ENCODE measurements around the gene ADAMTS12.
"Not testable (repeated sequence)": the region's sequence is repeated elsewhere in the genome, so short reads cannot be mapped to it uniquely, and the experiment has no call there.

Gene ADAMTS12

GRCh38 chr5:33515366-33515765 is 376.4 kb downstream of the ADAMTS12 start:
- not testable (repeated sequence) for DNase-seq

- DNase-seq: no peak
Measured at GRCh38 chr5:33513462-33514185, 378.2 kb downstream of the ADAMTS12 start.

GRCh38 chr5:33509036-33509435 is 382.8 kb downstream of the ADAMTS12 start:
- DNase-seq: no peak

GRCh38 chr5:33507426-33507825 is 384.4 kb downstream of the ADAMTS12 start:
- DNase-seq: no peak

DNA sequence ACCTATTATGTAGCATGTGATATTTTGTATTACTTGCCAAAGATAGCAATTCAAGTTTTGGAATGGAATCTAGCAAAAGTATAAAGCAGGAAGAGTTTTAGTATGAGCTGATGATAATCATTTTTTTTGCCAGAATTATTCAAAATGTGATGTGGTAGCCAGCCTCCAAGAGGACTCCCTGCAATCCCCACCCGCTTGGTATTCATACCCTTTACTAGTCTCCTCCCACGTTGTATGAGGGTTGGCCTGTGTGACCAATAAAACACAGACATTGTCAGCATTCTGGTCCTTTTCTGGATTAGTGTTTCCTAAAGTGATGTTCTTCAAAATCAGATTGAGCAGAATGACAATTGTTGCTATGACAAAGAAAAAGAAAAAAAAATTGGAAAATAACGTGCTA is 387.2 kb downstream of the ADAMTS12 start:
- DNase-seq: no peak

- DNase-seq: no peak
Measured at GRCh38 chr5:33501899-33502298, 389.9 kb downstream of the ADAMTS12 start.

DNA sequence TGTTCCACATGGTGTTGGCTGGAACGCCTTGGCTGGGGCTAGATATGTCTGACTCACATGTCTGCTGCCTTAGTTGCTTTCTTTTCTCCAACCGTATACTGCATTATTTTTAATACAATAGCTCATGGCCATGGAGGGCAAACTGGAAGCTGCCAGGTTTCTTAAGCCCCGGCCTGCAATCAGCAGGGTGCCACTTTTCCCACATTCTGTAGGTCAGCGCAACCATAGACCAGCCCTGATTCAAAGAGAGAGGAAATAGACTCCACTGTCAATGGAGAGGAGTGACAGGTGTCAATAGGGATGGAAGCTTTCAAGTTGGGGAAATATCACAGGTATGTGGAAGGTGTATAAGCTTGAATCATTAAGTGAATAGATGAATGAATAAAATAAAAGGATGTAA is 390.5 kb downstream of the ADAMTS12 start:
- DNase-seq: no peak

DNA sequence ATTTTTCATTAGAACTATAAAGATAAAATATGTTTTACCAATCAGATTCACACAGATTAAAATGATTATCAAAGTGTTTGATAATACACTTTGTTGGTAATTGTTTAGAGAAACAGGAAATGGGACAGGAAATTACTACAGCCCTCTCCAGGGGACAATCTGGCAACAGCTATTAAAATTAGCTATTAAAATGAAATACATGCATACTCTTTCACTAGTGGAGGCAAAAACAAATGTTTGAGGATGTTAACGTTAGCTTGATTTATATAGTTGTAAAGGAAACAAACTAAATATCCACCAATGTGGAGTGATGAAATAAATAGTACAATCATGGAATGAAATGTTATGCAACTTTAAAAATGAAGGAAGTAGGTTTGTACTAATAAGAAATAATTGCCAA is 397.3 kb downstream of the ADAMTS12 start:
- DNase-seq: no peak

DNA sequence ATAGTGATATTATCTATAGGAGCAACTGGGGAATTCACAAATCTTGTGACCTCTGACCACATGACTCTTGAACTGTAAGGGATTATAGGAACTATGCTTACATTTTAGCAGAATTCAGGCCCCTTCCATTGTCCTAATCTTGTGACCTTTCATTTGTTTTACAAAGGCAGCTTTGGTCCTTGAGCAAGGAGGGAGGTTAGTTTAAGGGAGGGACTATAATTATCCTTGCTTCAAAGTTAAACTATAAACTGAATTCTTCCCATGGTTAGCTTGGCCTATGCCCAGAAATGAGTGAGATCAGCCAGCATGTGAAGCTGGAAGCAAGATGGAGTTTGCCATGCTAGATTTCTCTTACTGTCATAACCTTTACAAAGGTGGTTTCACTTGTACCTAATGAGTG is 399.8 kb downstream of the ADAMTS12 start:
- DNase-seq: no peak

GRCh38 chr5:33490071-33490665 is 401.6 kb downstream of the ADAMTS12 start:
- DNase-seq: no peak

DNA sequence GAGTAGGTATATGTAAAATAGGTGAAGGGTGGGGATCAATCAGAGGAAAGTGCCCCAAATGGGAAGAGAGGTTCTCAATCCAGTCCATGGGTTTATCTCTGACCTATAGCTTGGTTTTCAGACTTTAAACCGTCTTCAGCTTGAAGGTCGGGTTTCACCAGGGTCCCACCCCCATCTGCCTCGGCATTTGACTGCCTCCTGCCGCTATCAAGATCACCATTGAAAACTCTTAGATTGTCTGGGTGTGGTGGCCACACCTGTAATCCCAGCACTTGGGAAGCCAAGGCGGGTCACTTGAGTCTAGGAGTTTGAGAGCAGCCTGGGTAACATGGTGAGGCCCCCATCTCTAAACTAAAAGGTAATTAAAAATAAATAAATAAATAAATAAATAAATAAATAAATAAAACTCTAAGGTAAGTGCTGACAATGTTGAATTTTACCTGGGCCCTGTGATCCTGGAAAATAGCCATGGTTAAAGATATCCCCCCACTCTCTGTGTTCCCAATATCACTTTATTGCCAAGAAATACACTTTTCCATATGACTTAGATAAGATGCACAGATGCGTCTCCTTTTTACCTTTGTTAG is 402.2 kb downstream of the ADAMTS12 start:
- no peak for DNase-seq

DNA sequence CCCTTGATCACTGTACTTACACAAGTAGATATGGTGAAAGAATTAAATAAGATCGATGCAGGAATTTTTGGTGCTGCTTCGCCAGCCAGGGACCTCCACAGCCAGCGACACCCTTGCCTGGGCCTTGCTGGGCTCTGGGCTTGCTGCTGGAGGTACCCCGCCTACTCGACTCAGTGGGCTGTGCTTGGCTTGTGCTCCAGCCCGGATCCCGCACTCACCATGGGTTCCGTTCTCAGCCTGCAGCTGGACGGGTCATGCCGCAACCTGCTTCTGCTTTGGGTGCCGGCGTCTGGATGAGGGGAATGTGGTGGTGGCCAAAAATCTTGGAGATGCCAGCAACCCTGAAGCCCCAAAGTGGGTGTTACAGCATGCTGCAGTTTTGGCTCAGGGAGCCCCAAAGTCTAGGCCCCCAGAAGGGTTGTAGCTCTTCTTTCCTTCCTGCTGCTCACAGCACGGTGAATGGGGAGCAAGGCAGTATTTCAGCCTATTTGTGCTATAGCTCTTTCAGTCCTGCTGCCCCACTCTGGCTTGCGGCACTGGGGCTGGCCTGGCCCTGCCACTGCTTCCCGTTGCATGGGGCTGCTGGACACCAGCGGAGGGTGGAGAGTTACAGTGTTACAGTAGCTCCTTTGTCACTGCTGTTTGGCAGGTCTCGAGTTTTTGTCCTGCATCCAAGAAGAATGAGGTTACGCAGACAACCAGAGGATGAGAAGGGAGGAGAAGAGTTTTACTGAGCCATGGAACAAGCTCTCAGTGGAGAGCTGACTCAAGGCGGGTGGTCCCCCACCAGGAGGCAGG is 403.0 kb downstream of the ADAMTS12 start:
- no peak for DNase-seq

DNA sequence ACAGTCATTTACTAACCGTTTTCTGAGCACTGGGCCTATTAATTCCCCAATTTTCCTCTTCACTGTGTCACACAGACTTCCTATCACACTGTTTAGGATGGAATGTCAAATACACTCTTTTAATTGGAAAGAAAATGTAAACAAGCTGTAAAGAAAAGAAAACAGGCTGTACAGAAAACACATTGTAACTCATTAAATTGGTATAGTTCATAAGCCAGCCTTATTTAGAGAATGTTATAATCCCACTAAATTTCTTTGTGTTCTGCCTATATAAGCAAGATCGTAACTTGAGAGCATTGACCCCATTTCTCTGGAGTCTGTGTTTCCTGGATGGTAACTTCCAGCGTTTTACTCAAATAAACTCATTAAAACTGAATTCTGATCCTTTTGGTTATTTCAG is 404.6 kb downstream of the ADAMTS12 start:
- no peak for DNase-seq

DNA sequence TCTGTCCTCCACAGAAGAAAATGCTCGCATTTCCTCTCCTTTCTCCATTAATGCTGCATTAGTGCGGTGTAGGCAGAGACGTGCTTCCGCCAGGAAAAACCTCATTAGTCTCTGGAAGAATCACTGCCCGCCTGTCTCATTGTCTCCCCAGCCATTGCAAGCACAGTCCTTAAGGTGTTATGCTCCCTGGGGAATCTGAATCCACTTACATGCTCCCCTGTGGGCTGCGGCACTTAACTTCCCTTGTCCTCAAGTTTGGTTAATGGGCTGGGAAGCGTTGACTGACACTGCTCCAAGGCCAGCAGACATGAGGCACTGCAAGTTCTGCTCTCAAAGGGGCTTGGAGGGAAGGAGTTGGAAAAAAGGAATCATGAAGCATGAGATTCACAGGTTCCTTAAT is 409.5 kb downstream of the ADAMTS12 start:
- no peak for DNase-seq

GRCh38 chr5:33480876-33481275 is 410.9 kb downstream of the ADAMTS12 start:
- DNase-seq: no peak

DNA sequence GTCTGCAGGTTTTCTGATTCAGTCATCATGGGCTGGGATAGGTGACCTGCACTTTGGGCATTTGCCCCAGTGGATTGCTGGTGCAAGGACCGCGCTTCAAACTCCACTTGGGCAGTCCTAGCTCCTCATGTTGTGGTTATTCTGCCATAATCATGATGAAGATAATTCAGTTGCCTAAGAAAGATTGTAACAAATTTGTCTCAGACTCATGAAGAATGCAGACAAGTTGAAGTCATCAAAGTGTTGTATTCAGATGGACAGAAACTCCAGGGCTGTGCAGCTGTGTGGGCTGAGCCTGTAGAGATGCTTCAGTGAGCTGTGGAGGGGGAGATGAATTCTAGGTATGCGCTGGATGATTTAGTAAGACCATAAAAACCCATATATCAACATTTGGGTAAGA is 412.5 kb downstream of the ADAMTS12 start:
- DNase-seq: no peak

DNA sequence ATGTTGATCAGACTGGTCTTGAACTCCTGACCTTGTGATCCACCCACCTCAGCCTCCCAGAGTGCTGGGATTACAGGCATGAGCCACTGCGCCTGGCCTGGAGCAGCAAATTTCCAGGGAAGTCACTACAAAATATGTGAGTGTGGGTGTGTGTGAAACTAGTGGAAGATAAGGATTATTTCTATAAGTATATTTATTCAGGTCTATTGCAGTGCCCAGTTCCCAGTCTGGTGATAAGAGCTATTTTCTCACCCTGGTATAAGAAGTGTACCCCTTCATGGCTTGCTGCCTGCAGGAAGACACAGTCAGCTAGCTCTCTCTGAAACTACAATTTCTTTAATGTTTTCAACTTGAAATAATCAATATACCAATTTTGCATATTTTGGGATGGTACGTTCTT is 414.0 kb downstream of the ADAMTS12 start:
- DNase-seq: no peak

DNA sequence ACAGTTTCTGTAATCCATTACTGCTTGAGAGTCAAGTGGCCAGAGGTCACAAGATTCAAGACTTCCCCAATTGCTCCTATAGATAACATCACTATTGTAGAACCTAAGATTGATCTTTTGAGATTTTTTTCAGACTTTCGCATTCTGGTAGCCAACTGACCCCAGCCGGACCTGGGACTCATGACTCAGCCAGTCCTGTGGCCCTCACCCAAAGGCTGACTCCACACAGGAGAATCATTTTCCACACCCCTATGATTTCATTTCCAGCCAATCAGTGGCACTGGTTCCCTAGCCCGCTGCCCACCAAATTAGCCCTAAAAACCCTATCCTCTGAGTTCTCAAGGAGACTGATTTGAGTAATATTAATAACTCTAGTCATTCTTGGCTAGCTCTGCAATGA is 414.8 kb downstream of the ADAMTS12 start:
- no peak for DNase-seq

DNA sequence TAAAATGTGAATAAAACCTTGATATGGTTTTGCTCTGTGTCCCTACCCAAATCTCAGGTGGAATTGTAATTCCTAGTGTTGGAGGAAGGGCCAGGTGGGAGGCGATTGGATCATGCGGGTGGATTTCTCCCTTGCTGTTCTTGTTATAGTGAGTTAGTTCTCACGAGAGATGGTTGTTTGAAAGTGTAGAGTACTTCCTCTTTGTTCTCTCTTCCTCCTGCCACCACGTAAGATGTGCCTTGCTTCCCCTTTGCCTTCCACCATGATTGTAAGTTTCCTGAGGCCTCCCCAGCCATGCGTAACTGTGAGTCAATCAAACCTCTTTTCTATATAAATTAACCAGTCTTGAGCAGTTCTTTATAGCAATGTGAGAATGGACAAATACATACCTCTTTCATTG is 416.1 kb downstream of the ADAMTS12 start:
- DNase-seq: no peak

DNA sequence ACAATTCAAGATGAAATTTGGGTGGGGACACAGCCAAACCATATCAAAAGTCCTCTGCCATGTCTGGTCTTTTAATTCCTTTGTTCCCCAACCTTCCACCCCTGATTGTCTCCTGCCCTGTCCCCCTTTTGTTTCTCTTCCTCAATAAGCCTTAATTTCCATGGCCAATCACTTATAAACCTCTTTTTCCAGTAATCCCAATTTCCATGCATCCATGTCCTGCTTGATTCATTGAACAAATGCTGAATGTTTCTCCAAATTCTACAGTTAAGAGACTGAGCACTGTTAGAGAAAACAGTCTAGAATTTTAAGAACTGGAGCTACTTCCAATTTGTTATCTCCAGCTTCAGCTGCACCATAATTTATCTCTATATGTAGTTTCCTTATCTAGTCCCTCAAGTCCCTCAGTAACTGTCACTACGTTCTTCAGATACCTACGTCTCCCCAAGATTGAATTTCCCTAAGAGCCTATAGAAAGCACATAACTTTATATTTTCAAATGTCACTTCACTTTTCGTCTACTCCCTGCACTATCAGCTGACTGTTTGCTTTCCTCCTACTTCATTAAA is 416.8 kb downstream of the ADAMTS12 start:
- DNase-seq: no peak

DNA sequence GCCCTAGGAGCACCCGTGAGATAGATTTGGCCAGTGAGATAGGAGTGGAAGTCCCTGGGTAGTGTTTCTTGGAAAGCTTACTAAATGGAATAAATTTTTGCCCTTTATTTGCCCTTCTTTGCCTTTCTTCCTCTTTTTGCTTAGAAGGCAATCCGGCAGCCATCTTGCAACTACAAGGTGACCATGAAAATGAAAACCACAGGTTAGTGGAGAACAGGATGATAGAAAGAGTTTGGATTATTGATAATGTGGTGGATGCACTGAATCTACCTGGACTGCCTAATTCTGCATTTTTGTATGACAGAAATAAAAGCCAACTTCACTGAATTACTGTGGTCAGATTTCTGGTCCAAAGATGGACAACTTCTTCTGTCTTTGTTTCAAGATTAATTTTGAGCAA is 417.8 kb downstream of the ADAMTS12 start:
- DNase-seq: no peak
